ENCODE data around the gene DNASE1L2. TPM values are rescaled to one million over a fixed set of nuclear protein-coding genes. Genes with fewer than 3 reads are reported as not detected.
A peak's percentile ranks its signal among the peaks of the same experiment; 100 is the strongest.

Gene DNASE1L2
- total and polyA plus RNA-seq, 10 of the 15 experiments (the other 5 are each of a cell fraction or from before 2014, with no cell fraction given), result 0.06 to 1.5 (median 0.29) TPM

DNA sequence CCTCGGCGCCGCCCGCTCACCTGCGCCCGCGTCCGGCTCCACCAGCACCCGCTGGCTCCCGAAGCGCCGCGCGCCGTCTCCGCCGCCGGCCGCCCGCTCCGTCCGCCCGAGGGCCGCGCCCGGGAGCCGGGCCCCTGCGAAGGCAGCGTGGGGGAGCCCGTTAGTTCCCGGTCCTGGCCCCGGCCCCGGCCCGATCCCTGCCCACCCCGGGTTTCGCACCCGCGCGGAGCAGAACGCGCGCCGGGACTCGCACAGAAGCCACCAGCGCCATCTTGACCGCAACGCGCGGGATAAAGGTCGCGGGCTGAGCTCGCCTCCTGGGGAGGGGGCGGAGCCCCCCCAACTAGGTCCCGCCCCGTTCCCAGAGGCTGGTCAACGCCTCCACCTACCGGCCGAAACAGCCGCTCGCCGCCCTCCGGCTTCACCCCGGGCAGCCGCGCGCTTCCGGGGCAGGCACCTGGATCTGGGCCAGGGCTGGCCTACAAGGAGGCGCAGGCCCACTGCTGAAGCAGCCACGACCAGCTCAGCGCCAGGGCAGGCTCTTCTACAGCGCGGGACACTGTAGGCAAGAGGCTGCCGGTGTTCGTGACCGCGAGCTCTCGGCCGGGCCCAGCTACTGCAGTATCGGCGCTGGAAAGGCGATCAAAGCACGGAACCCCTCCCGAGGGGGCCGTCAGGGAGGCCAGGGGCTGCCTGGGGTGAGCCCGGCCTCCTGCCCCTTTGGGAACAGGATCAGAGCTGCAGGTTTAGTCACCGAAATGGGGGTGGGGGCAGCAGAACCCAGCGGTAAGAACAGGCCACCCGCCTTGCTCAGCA, 15.3 kb downstream of the DNASE1L2 start, which contains the start of gene ECI1 (continued):
- peak; percentile 61; the same call in 1 of the 2 replicates for TF ChIP-seq ZSCAN29 (IDR thresholded peaks at IDR 0.05)
- TF ChIP-seq, protein P1, sequence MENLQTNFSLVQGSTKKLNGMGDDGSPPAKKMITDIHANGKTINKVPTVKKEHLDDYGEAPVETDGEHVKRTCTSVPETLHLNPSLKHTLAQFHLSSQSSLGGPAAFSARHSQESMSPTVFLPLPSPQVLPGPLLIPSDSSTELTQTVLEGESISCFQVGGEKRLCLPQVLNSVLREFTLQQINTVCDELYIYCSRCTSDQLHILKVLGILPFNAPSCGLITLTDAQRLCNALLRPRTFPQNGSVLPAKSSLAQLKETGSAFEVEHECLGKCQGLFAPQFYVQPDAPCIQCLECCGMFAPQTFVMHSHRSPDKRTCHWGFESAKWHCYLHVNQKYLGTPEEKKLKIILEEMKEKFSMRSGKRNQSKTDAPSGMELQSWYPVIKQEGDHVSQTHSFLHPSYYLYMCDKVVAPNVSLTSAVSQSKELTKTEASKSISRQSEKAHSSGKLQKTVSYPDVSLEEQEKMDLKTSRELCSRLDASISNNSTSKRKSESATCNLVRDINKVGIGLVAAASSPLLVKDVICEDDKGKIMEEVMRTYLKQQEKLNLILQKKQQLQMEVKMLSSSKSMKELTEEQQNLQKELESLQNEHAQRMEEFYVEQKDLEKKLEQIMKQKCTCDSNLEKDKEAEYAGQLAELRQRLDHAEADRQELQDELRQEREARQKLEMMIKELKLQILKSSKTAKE (IDR thresholded peaks at IDR 0.05; ENCODE audit: low read depth, poor library complexity, severe bottlenecking), result no peak
- TF ChIP-seq, protein P2, sequence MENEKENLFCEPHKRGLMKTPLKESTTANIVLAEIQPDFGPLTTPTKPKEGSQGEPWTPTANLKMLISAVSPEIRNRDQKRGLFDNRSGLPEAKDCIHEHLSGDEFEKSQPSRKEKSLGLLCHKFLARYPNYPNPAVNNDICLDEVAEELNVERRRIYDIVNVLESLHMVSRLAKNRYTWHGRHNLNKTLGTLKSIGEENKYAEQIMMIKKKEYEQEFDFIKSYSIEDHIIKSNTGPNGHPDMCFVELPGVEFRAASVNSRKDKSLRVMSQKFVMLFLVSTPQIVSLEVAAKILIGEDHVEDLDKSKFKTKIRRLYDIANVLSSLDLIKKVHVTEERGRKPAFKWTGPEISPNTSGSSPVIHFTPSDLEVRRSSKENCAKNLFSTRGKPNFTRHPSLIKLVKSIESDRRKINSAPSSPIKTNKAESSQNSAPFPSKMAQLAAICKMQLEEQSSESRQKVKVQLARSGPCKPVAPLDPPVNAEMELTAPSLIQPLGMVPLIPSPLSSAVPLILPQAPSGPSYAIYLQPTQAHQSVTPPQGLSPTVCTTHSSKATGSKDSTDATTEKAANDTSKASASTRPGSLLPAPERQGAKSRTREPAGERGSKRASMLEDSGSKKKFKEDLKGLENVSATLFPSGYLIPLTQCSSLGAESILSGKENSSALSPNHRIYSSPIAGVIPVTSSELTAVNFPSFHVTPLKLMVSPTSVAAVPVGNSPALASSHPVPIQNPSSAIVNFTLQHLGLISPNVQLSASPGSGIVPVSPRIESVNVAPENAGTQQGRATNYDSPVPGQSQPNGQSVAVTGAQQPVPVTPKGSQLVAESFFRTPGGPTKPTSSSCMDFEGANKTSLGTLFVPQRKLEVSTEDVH (IDR thresholded peaks at IDR 0.05; ENCODE audit: low read depth, partially characterized antibody), result no peak
- TF ChIP-seq MEF2A (IDR thresholded peaks at IDR 0.05; ENCODE audit: insufficient read depth, low read depth, low read length), result no peak
- no peak for TF ChIP-seq RFX5 (IDR thresholded peaks at IDR 0.05; ENCODE audit: low read depth, low read length)
- peak; percentile 42; the same call in 1 of the 2 replicates for TF ChIP-seq ZNF207 (IDR thresholded peaks at IDR 0.05; ENCODE audit: borderline replicate concordance)

Measured in GM12878 (cell line).